GM12873 (cell line): ENCODE data around the gene MAU2.

Experiments
- CTCF ChIP-seq: IDR thresholded peaks from 2 replicates; pipeline ENCODE4 v1.5.1; 2012; ENCODE audit warnings: low read depth, mild to moderate bottlenecking, moderate library complexity, low read length, control low read depth; ENCODE audit not compliant: insufficient read depth; ENCODE audit errors: missing control alignments

The MAU2 gene

GRCh38 chr19:19347401-19348110 is 26.9 kb downstream of the MAU2 start:
- TF ChIP-seq CTCF: no peak

- no peak for TF ChIP-seq CTCF
Observed at GRCh38 chr19:19348266-19348665, 27.6 kb downstream of the MAU2 start.

GRCh38 chr19:19349365-19349764 is 28.7 kb downstream of the MAU2 start:
- no peak for TF ChIP-seq CTCF

- TF ChIP-seq CTCF: no peak
Observed at GRCh38 chr19:19352823-19353222, 32.2 kb downstream of the MAU2 start.

- no peak for TF ChIP-seq CTCF
Observed at GRCh38 chr19:19354007-19354406, 33.4 kb downstream of the MAU2 start.

GRCh38 chr19:19354932-19355331 is 34.3 kb downstream of the MAU2 start:
- TF ChIP-seq CTCF: no peak

GRCh38 chr19:19355606-19356139 is 35.0 kb downstream of the MAU2 start:
- TF ChIP-seq CTCF: no peak
